K562 (cell line): ENCODE data around the gene AGPAT1. TPM values are rescaled to one million over a fixed set of nuclear protein-coding genes. Genes with fewer than 3 reads are reported as not detected.

Experiments
- ATAC-seq: fragments of 200-7000 bp; cut with Tn5 transposase; 3 replicates; pipeline ENCODE4 v1.9.1; 2020; ENCODE audit warnings: moderate library complexity
- BruUV-seq: library from RNA; stranded (reverse); fragments of 400-500 nt; replicated peaks from 2 replicates; lab custom pipeline; 2021; lab: Mats Ljungman, UMichigan
- CTCF ChIA-PET: fragments of 300-600 bp; formaldehyde crosslinking; extraction: SDS; loops from one replicate; lab custom pipeline; 2021; ENCODE audit warnings: low intra/inter-chr PET ratio; lab: Yijun Ruan, JAX
- POLR2A ChIA-PET: fragments of 300-600, 350-650 bp; sonication (Branson Sonifier 250); formaldehyde crosslinking; extraction: SDS; loops from one replicate; lab custom pipeline; 2021; ENCODE audit warnings: antibody characterized with exemption, inconsistent platforms; lab: Yijun Ruan, JAX
- DNase-seq, 4 experiments: peaks; one replicate each; pipeline versions ENCODE4 v3.0.0 to v3.0.0-alpha.2; 2011 to 2018; ENCODE audit warnings: low spot score in 3 of 4, mixed read lengths in 3 of 4; ENCODE audit errors: extremely low read depth in 1 of 4
- FAIRE-seq: peaks from 2 replicates; lab custom pipeline; 2011; peaks lifted over from hg19 to GRCh38; lab: Jason Lieb, UNC
- H2AFZ ChIP-seq: 2 replicates; pipeline ENCODE4 v1.6.0; 2011; ENCODE audit warnings: low read depth, low read length, control low read depth, inconsistent platforms
- H3K27ac ChIP-seq: fragments of 200-600 bp; 3 replicates; pipeline ENCODE4 v1.8.0; 2011; ENCODE audit warnings: low read depth, mild to moderate bottlenecking, control low read depth, inconsistent platforms, low read length, moderate library complexity, mixed read lengths; ENCODE audit errors: extremely low read depth
- H3K27me3 ChIP-seq, 2 experiments: fragments of 300-600 bp in 1 of 2; 2 replicates in 1 of 2; 3 replicates in 1 of 2; pipeline versions ENCODE4 v1.6.0 to v1.8.0; 2011; ENCODE audit warnings: inconsistent platforms in 2 of 2, low read length in 2 of 2, mild to moderate bottlenecking in 1 of 2, mixed read lengths in 1 of 2, moderate library complexity in 1 of 2; ENCODE audit not compliant: control insufficient read depth in 2 of 2, insufficient read depth in 2 of 2
- H3K36me3 ChIP-seq: fragments of 300-600 bp; 3 replicates; pipeline ENCODE4 v1.8.0; 2011; ENCODE audit warnings: mild to moderate bottlenecking, low read length, inconsistent platforms; ENCODE audit not compliant: control insufficient read depth, insufficient read depth
- H3K4me1 ChIP-seq, 2 experiments: fragments of 200-600 bp in 1 of 2; replicated peaks in 1 of 2; 2 replicates in 1 of 2; 3 replicates in 1 of 2; pipeline versions ENCODE4 v1.5.1 to v1.8.0; 2011; ENCODE audit warnings: inconsistent platforms in 2 of 2, low read length in 2 of 2, mild to moderate bottlenecking in 1 of 2, mixed read lengths in 1 of 2, moderate library complexity in 1 of 2; ENCODE audit not compliant: control insufficient read depth in 2 of 2, insufficient read depth in 2 of 2
- H3K4me2 ChIP-seq: 2 replicates; pipeline ENCODE4 v1.6.1; 2011; ENCODE audit warnings: low read length, control low read depth, inconsistent platforms, mixed read lengths; ENCODE audit not compliant: insufficient read depth
- H3K4me3 ChIP-seq: fragments of 200-600 bp; sonication (generic), shearing (Covaris generic); 2 replicates; pipeline ENCODE4 v1.5.1; 2016; ENCODE audit warnings: control low read depth, inconsistent platforms
- H3K79me2 ChIP-seq: fragments of 200-600 bp; 3 replicates; pipeline ENCODE4 v1.8.0; 2011; ENCODE audit warnings: low read length, inconsistent platforms; ENCODE audit not compliant: control insufficient read depth, insufficient read depth
- H3K9ac ChIP-seq, 2 experiments: 2 replicates each; pipeline versions ENCODE4 v1.6.0 to v1.6.1; 2011; ENCODE audit warnings: low read depth in 2 of 2, low read length in 2 of 2, control low read depth in 1 of 2, inconsistent platforms in 1 of 2, mild to moderate bottlenecking in 1 of 2, mixed read lengths in 1 of 2; ENCODE audit not compliant: insufficient read depth in 1 of 2
- H3K9me1 ChIP-seq: one replicate; pipeline ENCODE4 v1.6.0; 2011; ENCODE audit warnings: inconsistent platforms, mild to moderate bottlenecking, low read length, moderate library complexity; ENCODE audit not compliant: control insufficient read depth, insufficient read depth
- H3K9me3 ChIP-seq: replicated peaks from 2 replicates; pipeline ENCODE4 v1.5.1; 2011; ENCODE audit warnings: low read depth, low read length, inconsistent platforms; ENCODE audit not compliant: control insufficient read depth, insufficient read depth
- H4K20me1 ChIP-seq: replicated peaks from 2 replicates; pipeline ENCODE4 v1.6.1; 2011; ENCODE audit warnings: low read length, inconsistent platforms, mixed read lengths; ENCODE audit not compliant: control insufficient read depth, insufficient read depth
- ASH1L ChIP-seq: fragments of 450-650 bp; IDR thresholded peaks from 2 replicates; pipeline ENCODE4 v1.6.1; 2018; ENCODE audit warnings: borderline replicate concordance, mild to moderate bottlenecking, low read depth; ENCODE audit not compliant: partially characterized antibody
- E2F3 ChIP-seq: fragments of 250-450 bp; sonication (Bioruptor Pico); IDR thresholded peaks from 2 replicates; pipeline ENCODE4 v1.4.0; 2020; ENCODE audit warnings: mild to moderate bottlenecking
- EHMT2 ChIP-seq: fragments of 450-650 bp; IDR thresholded peaks from 2 replicates; pipeline ENCODE4 v1.6.1; 2018; ENCODE audit warnings: antibody characterized with exemption
- FOXJ3 ChIP-seq: sonication (generic); formaldehyde crosslinking; IDR thresholded peaks from 2 replicates; pipeline ENCODE4 v1.4.0; 2020; ENCODE audit warnings: mild to moderate bottlenecking, missing genetic modification reagents
- MECOM ChIP-seq: fragments of 250-450 bp; sonication (Bioruptor Pico); IDR thresholded peaks from 2 replicates; pipeline ENCODE4 v1.8.0; 2022; ENCODE audit warnings: inconsistent platforms
- NCOA1 ChIP-seq: fragments of 450-650 bp; IDR thresholded peaks from 2 replicates; pipeline ENCODE4 v1.6.1; 2016; ENCODE audit warnings: low read depth
- PTTG1 ChIP-seq: fragments of 450-650 bp; IDR thresholded peaks from 2 replicates; pipeline ENCODE4 v1.6.1; 2016; ENCODE audit warnings: low read depth, mild to moderate bottlenecking, missing genetic modification characterization, missing compliant biosample characterization
- SMC3 ChIP-seq: conservative IDR thresholded peaks from 2 replicates; pipeline ENCODE4 v1.6.1; 2011; ENCODE audit warnings: low read depth, low read length, improper control_type of control experiment; ENCODE audit not compliant: insufficient read depth
- SREBF2 ChIP-seq: sonication (generic); formaldehyde crosslinking; IDR thresholded peaks from 2 replicates; pipeline ENCODE4 v1.4.0; 2020; ENCODE audit warnings: mild to moderate bottlenecking, missing genetic modification reagents
- ZNF143 ChIP-seq: sonication (generic); formaldehyde crosslinking; IDR thresholded peaks from 2 replicates; pipeline ENCODE4 v1.9.0; 2022; ENCODE audit warnings: mild to moderate bottlenecking, missing genetic modification reagents
- WGBS: fragments of 100-300 bp; shearing (Covaris generic); methylation state at CpG from one replicate; pipeline ENCODE4 v1.1.6; 2016; ENCODE audit warnings: low coverage, mixed read lengths; ENCODE audit not compliant: insufficient coverage; ENCODE audit errors: missing lambda C conversion rate; 5-methylcytosine and 5-hydroxymethylcytosine counted together
- in situ Hi-C: fragments of 300-500 bp; cut with MboI; formaldehyde crosslinking; loops from 4 replicates; pipeline ENCODE4 v1.15.0; 2018; ENCODE audit warnings: inconsistent platforms, mixed read lengths
- intact Hi-C: fragments of 100-400 bp; cut with micrococcal nuclease; formaldehyde crosslinking; loops from 2 replicates; pipeline ENCODE4 v1.14.2; 2022
- polyA plus RNA-seq, 8 experiments: library from polyadenylated mRNA; depleted of rRNA in 4 of 8; stranded (reverse) in 5 of 8; unstranded in 3 of 8; fragments of >200 nt; fragmentation: Nextera tagmentation in 2 of 8; fragmentation: Illumina TruSeq in 1 of 8; extraction: Ambion mirVana in 2 of 8; extraction: Trizol in 1 of 8; gene quantifications; 2 replicates each; pipeline versions ENCODE4 v1.2.1 to v1.2.3, GENCODE V29; 2011 to 2014; ENCODE audit warnings: inconsistent platforms in 1 of 8, missing spikeins in 1 of 8
- total RNA-seq, 7 experiments: library from RNA; depleted of rRNA in 6 of 7; stranded (reverse); fragments of >200 nt in 6 of 7; fragmentation: Illumina TruSeq in 2 of 7; extraction: Trizol in 2 of 7; gene quantifications; 2 replicates each; pipeline versions ENCODE4 v1.2.1 to v1.2.3, GENCODE V29; 2011 to 2021; ENCODE audit warnings: low replicate concordance in 1 of 7
- TF ChIP-seq, protein P1 (sequence below): fragments of 450-650 bp; IDR thresholded peaks from one replicate; pipeline ENCODE4 v1.6.1; 2018; ENCODE audit warnings: mild to moderate bottlenecking, moderate library complexity; ENCODE audit not compliant: partially characterized antibody
- TF ChIP-seq, protein P2 (sequence below): fragments of 250-450 bp; sonication (Bioruptor Pico); IDR thresholded peaks from 2 replicates; pipeline ENCODE4 v1.8.0; 2022; ENCODE audit warnings: moderate library complexity, mild to moderate bottlenecking, inconsistent platforms

The AGPAT1 gene
- total and polyA plus RNA-seq, 9 of the 15 experiments (the other 6 are each of a cell fraction or from before 2014, with no cell fraction given), result 37.9 to 176 (median 69.4) TPM

DNA sequence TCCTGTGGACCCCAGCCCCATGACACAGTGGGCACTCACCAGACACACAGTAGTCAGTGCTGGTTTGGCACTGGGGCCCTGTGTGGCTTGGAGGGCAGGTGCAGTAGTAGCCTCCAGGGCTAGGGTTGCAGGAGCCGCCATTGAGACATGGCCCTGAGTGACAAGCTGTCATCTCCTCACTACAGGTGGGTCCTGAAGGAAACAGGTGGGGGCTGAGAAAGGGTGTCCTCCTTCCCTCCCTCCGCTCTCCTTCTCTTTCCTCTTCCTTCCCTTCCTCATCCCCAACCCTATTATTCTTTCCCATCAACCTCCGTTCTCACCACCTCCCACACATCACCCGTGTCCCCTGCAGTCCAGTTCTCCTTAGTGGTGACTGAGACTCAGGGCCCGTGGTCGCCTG is 37.8 kb upstream of the AGPAT1 start:
- Histone ChIP-seq H3K27me3 (peaks cover 0 to 19% of the 10 kb centered on the region in 2 experiments; a peak in 2 of 5 replicates), H3K79me2 (no peaks in the 10 kb centered on the region), H3K9me1 (no peaks in the 10 kb centered on the region), H3K9me3 (no peaks in the 10 kb centered on the region), H3K36me3 (no peaks in the 10 kb centered on the region), H3K4me3 (no peak overlapping the region), H3K27ac (no peak overlapping the region), H4K20me1 (no peaks in the 10 kb centered on the region), H2AFZ (0 out of 2 replicates have a peak overlapping the region, but pooled peaks have one; percentile 12), H3K4me2 (no peak overlapping the region), H3K9ac (peak overlapping the region in 1 of 2 experiments; percentile 31; a peak in 1 of 4 replicates), H3K4me1 (peaks cover 10 to 18% of the 10 kb centered on the region in 2 experiments; a peak in 4 of 5 replicates)
- BruUV-seq, result no TSS peak
- FAIRE-seq, result no peak
- TF ChIP-seq SMC3 (no peak), NCOA1 (no peak), ASH1L (no peak), PTTG1 (tag) (no peak), ZNF143 (CRISPR knock-in tag) (no peak), FOXJ3 (CRISPR knock-in tag) (no peak), MECOM (CRISPR knock-in tag) (no peak), SREBF2 (CRISPR knock-in tag) (no peak), E2F3 (no peak), EHMT2 (no peak)
- TF ChIP-seq, protein P1, sequence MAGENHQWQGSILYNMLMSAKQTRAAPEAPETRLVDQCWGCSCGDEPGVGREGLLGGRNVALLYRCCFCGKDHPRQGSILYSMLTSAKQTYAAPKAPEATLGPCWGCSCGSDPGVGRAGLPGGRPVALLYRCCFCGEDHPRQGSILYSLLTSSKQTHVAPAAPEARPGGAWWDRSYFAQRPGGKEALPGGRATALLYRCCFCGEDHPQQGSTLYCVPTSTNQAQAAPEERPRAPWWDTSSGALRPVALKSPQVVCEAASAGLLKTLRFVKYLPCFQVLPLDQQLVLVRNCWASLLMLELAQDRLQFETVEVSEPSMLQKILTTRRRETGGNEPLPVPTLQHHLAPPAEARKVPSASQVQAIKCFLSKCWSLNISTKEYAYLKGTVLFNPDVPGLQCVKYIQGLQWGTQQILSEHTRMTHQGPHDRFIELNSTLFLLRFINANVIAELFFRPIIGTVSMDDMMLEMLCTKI, result no peak
- TF ChIP-seq, protein P2, sequence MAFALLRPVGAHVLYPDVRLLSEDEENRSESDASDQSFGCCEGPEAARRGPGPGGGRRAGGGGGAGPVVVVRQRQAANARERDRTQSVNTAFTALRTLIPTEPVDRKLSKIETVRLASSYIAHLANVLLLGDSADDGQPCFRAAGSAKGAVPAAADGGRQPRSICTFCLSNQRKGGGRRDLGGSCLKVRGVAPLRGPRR, result no peak
- CTCF ChIA-PET, result no interaction called here
- DNase-seq, result no peak
- ATAC-seq, result no peak
- in situ Hi-C loops, result no loop called here
- intact Hi-C loops, result no loop called here
- POLR2A ChIA-PET, result interaction anchor here (0.6 to 2.6 kb wide), 2 partner anchors 18 to 264 kb away, joined by 3 to 9 read pairs; no protein-coding TSS in a partner anchor
- WGBS, result 22% methylated on average over 6 of the region's 6 CpGs
